Lower leg skin (tissue), 3 donors: Measurements from ENCODE around the gene OMG.

Experiments
- CTCF ChIP-seq, 3 donors: fragments of 450-650 bp; IDR thresholded peaks; one replicate each; pipeline ENCODE4 v1.5.1; 2016; ENCODE audit warnings: antibody characterized with exemption in 3 of 3, mild to moderate bottlenecking in 3 of 3, moderate library complexity in 2 of 3
- POLR2A ChIP-seq, 2 donors: fragments of 450-650 bp; IDR thresholded peaks; one replicate each; pipeline ENCODE4 v1.6.1; 2016 to 2017; ENCODE audit warnings: antibody characterized with exemption in 2 of 2, mild to moderate bottlenecking in 1 of 2, moderate library complexity in 1 of 2

DNA sequence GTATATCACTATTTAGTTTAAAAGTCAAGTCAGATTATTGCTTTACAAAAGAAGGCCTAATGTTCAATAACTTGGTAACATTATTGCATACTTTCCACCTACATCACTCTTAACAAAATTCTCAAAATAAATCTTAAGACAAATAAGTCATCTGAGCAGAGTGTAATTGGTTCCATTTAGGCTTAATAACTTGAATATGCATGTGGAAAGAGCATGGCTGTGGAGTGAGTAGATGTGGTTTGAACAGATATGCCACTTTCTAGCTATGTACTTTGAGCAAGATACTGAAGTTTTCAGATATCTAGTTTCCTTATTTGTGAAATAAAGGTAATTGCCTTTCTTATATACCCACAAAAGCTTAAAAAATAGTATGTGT is 31.1 kb upstream of the OMG start:
- TF ChIP-seq CTCF (IDR thresholded peaks at IDR 0.05): no peak
- TF ChIP-seq POLR2A (IDR thresholded peaks at IDR 0.05): no peak
